ENCODE results near the gene AAMP. TPM values are rescaled to one million over a fixed set of nuclear protein-coding genes. Genes with fewer than 3 reads are reported as not detected.

The AAMP gene
- total RNA-seq, 1 donor = 104 TPM

Other genes starting within 250 kb of the AAMP start
- gene RUFY4, start 200.9 kb downstream of the AAMP start, total RNA-seq = not detected in 2 replicates
- gene CXCR2, start 144.1 kb downstream of the AAMP start, total RNA-seq = not detected in 2 replicates
- gene CXCR1, start 103.2 kb downstream of the AAMP start, total RNA-seq = not detected in 2 replicates
- 482 and 483 TPM in 2 replicates for gene ARPC2, start 52.9 kb downstream of the AAMP start, total RNA-seq
- gene GPBAR1, start 9.1 kb downstream of the AAMP start, total RNA-seq = under 0.01 TPM in 1 of 2 replicates, not detected in the other
- gene PNKD, start 382 bp upstream of the AAMP start, total RNA-seq = 26.1 and 26.8 TPM in 2 replicates
- 123 and 136 TPM in 2 replicates for gene TMBIM1, start 22.4 kb upstream of the AAMP start, total RNA-seq
- 0.43 TPM in 1 of 2 replicates, not detected in the other for gene CATIP, start 86.7 kb upstream of the AAMP start, total RNA-seq
- under 0.01 and 0.43 TPM in 2 replicates for gene SLC11A1, start 112.1 kb upstream of the AAMP start, total RNA-seq
- 63.5 and 66.9 TPM in 2 replicates for gene CTDSP1, start 129.7 kb upstream of the AAMP start, total RNA-seq
- gene VIL1, start 149.0 kb upstream of the AAMP start, total RNA-seq = under 0.01 TPM in 1 of 2 replicates, not detected in the other